HEK293 (cell line): ENCODE measurements around the gene ZFR.

ENCODE experiments used
- CTCF ChIP-seq: fragments of 450-650 bp; formaldehyde crosslinking; IDR thresholded peaks from 2 replicates; pipeline ENCODE4 v1.5.1; 2016; ENCODE audit warnings: missing biosample characterization, missing genetic modification characterization
- ELK4 ChIP-seq: IDR thresholded peaks from 2 replicates; pipeline ENCODE4 v1.6.1; 2011; ENCODE audit warnings: mild to moderate bottlenecking, low read depth, low read length, borderline replicate concordance
- KLF16 ChIP-seq: fragments of 450-650 bp; formaldehyde crosslinking; IDR thresholded peaks from 2 replicates; pipeline ENCODE4 v1.5.1; 2017; ENCODE audit warnings: missing biosample characterization, missing genetic modification characterization
- REPIN1 ChIP-seq: fragments of 450-650 bp; formaldehyde crosslinking; IDR thresholded peaks from 2 replicates; pipeline ENCODE4 v1.5.1; 2017; ENCODE audit warnings: missing biosample characterization, missing genetic modification characterization, low read depth
- SETDB1 ChIP-seq: IDR thresholded peaks from one replicate; pipeline ENCODE4 v1.6.1; 2017; ENCODE audit warnings: mild to moderate bottlenecking, low read length, moderate library complexity, mixed read lengths; ENCODE audit not compliant: insufficient read length
- ZNF10 ChIP-seq: fragments of 450-650 bp; formaldehyde crosslinking; IDR thresholded peaks from 2 replicates; pipeline ENCODE4 v1.5.1; 2017; ENCODE audit warnings: missing biosample characterization, missing genetic modification characterization
- ZNF114 ChIP-seq: fragments of 450-650 bp; formaldehyde crosslinking; IDR thresholded peaks from 2 replicates; pipeline ENCODE4 v1.5.0; 2017; ENCODE audit warnings: missing biosample characterization, missing genetic modification characterization
- ZNF146 ChIP-seq: fragments of 450-650 bp; formaldehyde crosslinking; IDR thresholded peaks from 2 replicates; pipeline ENCODE4 v1.5.1; 2016; ENCODE audit warnings: missing biosample characterization, missing genetic modification characterization
- ZNF19 ChIP-seq: fragments of 450-650 bp; formaldehyde crosslinking; IDR thresholded peaks from 2 replicates; pipeline ENCODE4; 2016; ENCODE audit warnings: missing biosample characterization, missing genetic modification characterization, low read depth
- ZNF214 ChIP-seq: fragments of 450-650 bp; formaldehyde crosslinking; IDR thresholded peaks from 2 replicates; pipeline ENCODE4 v1.5.1; 2017; ENCODE audit warnings: missing biosample characterization, mild to moderate bottlenecking, missing genetic modification characterization, borderline replicate concordance
- ZNF239 ChIP-seq: fragments of 450-650 bp; formaldehyde crosslinking; IDR thresholded peaks from 2 replicates; pipeline ENCODE4 v1.5.1; 2016; ENCODE audit warnings: missing biosample characterization, missing genetic modification characterization
- ZNF747 ChIP-seq: fragments of 450-650 bp; formaldehyde crosslinking; IDR thresholded peaks from 2 replicates; pipeline ENCODE4 v1.5.1; 2016; ENCODE audit warnings: missing biosample characterization, missing genetic modification characterization
- TF ChIP-seq, protein P1 (sequence below): fragments of 450-650 bp; formaldehyde crosslinking; IDR thresholded peaks from 2 replicates; pipeline ENCODE4 v1.5.1; 2016; ENCODE audit warnings: missing biosample characterization, missing genetic modification characterization
- TF ChIP-seq, protein P2 (sequence below): fragments of 450-650 bp; formaldehyde crosslinking; IDR thresholded peaks from 2 replicates; pipeline ENCODE4 v1.5.1; 2016; ENCODE audit warnings: missing biosample characterization, missing genetic modification characterization

DNA sequence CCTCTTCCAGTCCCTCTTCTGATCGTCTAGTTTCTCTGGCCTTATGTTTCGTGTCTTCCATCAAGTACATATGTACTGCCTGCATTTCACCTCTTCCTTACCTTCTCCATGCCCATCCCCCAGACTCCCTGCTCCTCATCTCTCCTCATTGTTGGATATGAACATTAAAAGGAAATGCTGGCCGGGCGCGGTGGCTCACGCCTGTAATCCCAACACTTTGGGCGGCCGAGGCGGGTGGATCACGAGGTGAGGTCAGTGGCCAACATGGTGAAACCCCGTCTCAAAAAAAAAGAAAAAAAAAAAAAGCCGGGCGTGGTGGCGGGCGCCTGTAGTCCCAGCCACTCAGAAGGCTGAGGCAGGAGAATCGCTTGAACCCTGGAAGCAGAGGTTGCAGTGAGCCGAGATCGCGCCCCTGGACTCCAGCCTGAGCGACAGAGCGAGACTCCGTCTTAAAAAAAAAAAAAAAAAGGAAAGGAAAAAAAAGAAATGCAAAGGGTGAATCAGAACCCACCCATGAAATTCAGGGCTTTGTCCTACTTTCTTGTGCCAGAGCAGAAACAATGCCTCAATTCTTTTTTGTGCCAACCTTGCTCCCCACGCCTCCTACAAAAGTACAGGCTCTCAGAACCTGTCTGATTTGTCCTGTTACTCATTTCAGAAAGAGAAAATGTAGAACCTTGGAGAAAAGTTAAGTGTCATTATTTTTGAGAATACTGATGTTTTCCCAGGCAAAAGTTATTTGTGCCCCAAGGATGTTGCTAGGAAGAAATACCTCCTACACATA lies 1.5 kb upstream of the ZFR start:
- TF ChIP-seq CTCF: no peak
- TF ChIP-seq, protein P1, sequence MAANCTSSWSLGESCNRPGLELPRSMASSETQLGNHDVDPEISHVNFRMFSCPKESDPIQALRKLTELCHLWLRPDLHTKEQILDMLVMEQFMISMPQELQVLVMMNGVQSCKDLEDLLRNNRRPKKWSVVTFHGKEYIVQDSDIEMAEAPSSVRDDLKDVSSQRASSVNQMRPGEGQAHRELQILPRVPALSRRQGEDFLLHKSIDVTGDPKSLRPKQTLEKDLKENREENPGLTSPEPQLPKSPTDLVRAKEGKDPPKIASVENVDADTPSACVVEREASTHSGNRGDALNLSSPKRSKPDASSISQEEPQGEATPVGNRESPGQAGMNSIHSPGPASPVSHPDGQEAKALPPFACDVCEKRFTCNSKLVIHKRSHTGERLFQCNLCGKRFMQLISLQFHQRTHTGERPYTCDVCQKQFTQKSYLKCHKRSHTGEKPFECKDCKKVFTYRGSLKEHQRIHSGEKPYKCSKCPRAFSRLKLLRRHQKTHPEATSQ (tag by site-specific recombination): no peak
- no peak for TF ChIP-seq ZNF146
- TF ChIP-seq ZNF19 (tag by site-specific recombination): no peak
- no peak for TF ChIP-seq ZNF239
- TF ChIP-seq, protein P2, sequence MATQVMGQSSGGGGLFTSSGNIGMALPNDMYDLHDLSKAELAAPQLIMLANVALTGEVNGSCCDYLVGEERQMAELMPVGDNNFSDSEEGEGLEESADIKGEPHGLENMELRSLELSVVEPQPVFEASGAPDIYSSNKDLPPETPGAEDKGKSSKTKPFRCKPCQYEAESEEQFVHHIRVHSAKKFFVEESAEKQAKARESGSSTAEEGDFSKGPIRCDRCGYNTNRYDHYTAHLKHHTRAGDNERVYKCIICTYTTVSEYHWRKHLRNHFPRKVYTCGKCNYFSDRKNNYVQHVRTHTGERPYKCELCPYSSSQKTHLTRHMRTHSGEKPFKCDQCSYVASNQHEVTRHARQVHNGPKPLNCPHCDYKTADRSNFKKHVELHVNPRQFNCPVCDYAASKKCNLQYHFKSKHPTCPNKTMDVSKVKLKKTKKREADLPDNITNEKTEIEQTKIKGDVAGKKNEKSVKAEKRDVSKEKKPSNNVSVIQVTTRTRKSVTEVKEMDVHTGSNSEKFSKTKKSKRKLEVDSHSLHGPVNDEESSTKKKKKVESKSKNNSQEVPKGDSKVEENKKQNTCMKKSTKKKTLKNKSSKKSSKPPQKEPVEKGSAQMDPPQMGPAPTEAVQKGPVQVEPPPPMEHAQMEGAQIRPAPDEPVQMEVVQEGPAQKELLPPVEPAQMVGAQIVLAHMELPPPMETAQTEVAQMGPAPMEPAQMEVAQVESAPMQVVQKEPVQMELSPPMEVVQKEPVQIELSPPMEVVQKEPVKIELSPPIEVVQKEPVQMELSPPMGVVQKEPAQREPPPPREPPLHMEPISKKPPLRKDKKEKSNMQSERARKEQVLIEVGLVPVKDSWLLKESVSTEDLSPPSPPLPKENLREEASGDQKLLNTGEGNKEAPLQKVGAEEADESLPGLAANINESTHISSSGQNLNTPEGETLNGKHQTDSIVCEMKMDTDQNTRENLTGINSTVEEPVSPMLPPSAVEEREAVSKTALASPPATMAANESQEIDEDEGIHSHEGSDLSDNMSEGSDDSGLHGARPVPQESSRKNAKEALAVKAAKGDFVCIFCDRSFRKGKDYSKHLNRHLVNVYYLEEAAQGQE: no peak
- no peak for TF ChIP-seq ZNF10 (tag by site-specific recombination)
- no peak for TF ChIP-seq REPIN1 (tag by site-specific recombination)
- TF ChIP-seq ZNF214 (tag by site-specific recombination): no peak
- TF ChIP-seq ZNF114 (tag by site-specific recombination): no peak
- TF ChIP-seq KLF16 (tag by site-specific recombination): no peak
- TF ChIP-seq ELK4: no peak
- no peak for TF ChIP-seq SETDB1
- no peak for TF ChIP-seq ZNF747 (tag by site-specific recombination)
